ENCODE results near the gene KCNK1.

Gene KCNK1

GRCh38 chr1:233656687-233657086 lies 42.8 kb downstream of the KCNK1 start:
- no peak for TF ChIP-seq CTCF (IDR thresholded peaks at IDR 0.05; ENCODE audit: unreplicated experiment in 3 of 3)
- H3K9me3 Mint-ChIP-seq = no peaks in the 10 kb centered on the region
- H3K4me3 Mint-ChIP-seq = no peak overlapping the region
- H3K36me3 Mint-ChIP-seq (ENCODE audit: low read depth) = no peaks in the 10 kb centered on the region
- H3K27ac Mint-ChIP-seq = no peak overlapping the region
- peaks cover 13% of the 10 kb centered on the region for H3K4me1 Mint-ChIP-seq
- no peaks in the 10 kb centered on the region for H3K27me3 Mint-ChIP-seq (ENCODE audit: low read depth)

DNA sequence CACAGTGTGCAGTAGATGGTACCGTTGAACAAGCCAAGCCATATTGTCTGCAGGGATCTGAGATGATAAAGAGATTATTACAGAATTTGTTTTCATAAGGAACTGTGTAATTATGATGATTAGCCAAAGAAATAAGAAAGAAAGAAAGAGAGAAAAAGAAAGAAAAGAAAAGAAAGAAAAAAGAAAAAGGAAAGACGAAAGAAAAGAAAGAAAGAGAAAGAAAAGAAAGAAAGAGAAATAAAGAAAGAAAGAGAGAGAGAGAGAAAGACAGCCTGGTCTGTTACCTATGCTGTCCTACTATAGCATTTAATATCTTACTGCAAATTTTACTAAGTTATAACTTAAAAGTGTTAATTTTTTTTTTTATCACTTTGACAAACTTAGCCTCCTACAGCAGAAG lies 43.6 kb downstream of the KCNK1 start:
- Mint-ChIP-seq H3K36me3 (ENCODE audit: low read depth) (no peaks in the 10 kb centered on the region), H3K4me1 (peaks cover 18% of the 10 kb centered on the region), H3K9me3 (no peaks in the 10 kb centered on the region), H3K27ac (no peak overlapping the region), H3K27me3 (ENCODE audit: low read depth) (no peaks in the 10 kb centered on the region), H3K4me3 (no peak overlapping the region)
- TF ChIP-seq CTCF (IDR thresholded peaks at IDR 0.05; ENCODE audit: unreplicated experiment in 3 of 3) = no peak

- Mint-ChIP-seq H3K36me3 (ENCODE audit: low read depth) (no peaks in the 10 kb centered on the region), H3K9me3 (no peaks in the 10 kb centered on the region), H3K27ac (no peak overlapping the region), H3K4me1 (peaks cover 25% of the 10 kb centered on the region), H3K27me3 (ENCODE audit: low read depth) (no peaks in the 10 kb centered on the region), H3K4me3 (no peak overlapping the region)
- no peak for TF ChIP-seq CTCF (IDR thresholded peaks at IDR 0.05; ENCODE audit: unreplicated experiment in 3 of 3)
Measured at GRCh38 chr1:233659495-233659894, 45.6 kb downstream of the KCNK1 start.

GRCh38 chr1:233661376-233662159 lies 47.7 kb downstream of the KCNK1 start:
- no peaks in the 10 kb centered on the region for H3K36me3 Mint-ChIP-seq (ENCODE audit: low read depth)
- peaks cover 23% of the 10 kb centered on the region for H3K4me1 Mint-ChIP-seq
- no peaks in the 10 kb centered on the region for H3K27me3 Mint-ChIP-seq (ENCODE audit: low read depth)
- no peak for TF ChIP-seq CTCF (IDR thresholded peaks at IDR 0.05; ENCODE audit: unreplicated experiment in 3 of 3)
- no peaks in the 10 kb centered on the region for H3K9me3 Mint-ChIP-seq
- H3K4me3 Mint-ChIP-seq = no peak overlapping the region
- no peak overlapping the region for H3K27ac Mint-ChIP-seq

- Mint-ChIP-seq H3K4me3 (no peak overlapping the region), H3K36me3 (ENCODE audit: low read depth) (no peaks in the 10 kb centered on the region), H3K9me3 (no peaks in the 10 kb centered on the region), H3K27ac (no peak overlapping the region), H3K4me1 (peaks cover 23% of the 10 kb centered on the region), H3K27me3 (ENCODE audit: low read depth) (no peaks in the 10 kb centered on the region)
- TF ChIP-seq CTCF (IDR thresholded peaks at IDR 0.05; ENCODE audit: unreplicated experiment in 3 of 3) = no peak
Measured at GRCh38 chr1:233662575-233663304, 48.8 kb downstream of the KCNK1 start.
